GM21423 (cell line): ENCODE measurements around the gene ZNRF3.
"Not testable (repeated sequence)": the region's sequence is repeated elsewhere in the genome, so short reads cannot be mapped to it uniquely, and the experiment has no call there.

ENCODE experiments used
- ATAC-seq: cut with Tn5 transposase; IDR thresholded peaks from one replicate; pipeline ENCODE4 v1.9.1; 2021; ENCODE audit warnings: mild to moderate bottlenecking, moderate library complexity; ENCODE audit not compliant: unreplicated experiment

ZNRF3 gene

DNA sequence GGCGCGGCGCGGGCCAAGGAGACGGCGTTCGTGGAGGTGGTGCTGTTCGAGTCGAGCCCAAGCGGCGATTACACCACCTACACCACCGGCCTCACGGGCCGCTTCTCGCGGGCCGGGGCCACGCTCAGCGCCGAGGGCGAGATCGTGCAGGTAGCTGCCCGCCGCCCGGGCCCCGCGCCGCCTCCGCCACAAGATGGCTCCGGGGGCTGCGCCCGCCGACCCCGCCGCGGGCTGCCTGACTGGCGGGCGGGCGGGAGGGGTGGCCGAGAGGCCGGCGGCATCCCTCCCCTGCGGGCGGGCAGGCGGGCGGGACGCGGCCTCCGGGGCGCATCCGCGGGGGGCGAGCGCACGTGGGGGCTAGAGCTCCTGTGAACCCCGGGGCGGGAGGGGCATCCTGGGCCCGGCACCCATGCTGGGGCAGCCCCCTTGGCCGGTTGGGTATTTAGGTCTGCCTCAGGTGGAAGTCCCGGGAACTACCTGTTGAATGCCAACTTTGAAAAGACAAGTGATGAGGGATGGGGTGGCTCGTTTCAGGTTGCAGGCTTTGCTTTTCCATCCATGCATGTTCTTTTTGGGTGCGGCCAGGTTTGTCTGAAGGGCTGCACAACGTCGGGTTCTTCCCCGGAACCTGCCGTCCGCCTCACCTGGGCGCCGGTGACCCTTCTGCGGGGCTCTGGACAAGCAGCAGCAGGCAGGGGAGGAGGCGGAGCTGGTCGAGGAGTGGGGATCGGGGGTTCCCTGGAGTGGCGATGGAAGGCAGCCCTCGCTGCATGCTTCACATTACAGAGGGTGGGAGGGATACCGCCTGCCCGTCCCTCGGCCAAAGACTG lies 760 bp downstream of the ZNRF3 start:
- ATAC-seq = no peak

DNA sequence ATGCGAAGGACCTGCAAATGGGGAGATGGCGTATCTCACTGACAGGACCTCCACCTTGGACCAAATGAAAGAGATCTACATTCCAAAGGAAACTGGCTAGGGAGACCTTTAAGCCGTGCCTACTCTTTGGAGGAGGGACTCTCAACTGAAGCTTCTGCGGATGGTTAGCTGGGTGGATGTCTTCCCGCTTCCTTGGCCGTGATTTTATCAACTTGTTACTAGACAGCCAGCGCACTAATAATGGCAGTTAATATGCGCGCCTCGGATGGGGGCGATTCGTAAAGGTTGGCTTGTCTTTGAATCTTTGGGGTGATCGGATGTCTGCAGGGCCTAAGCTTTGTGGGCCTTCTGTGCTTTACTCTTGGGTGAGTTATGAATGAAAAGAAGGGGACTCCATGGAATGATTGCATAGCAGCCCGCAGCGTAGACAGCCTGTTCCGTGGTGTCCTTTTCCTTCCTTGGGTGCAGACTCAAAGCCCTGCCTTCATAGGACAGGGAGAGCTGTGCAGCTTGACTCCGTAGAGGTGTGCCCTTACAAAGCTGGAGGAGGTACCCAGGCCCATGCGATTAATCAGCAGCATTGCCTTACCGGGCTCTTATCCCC lies 1.5 kb downstream of the ZNRF3 start:
- no peak for ATAC-seq

- no peak for ATAC-seq
Measured at GRCh38 chr22:28885939-28886338, 2.6 kb downstream of the ZNRF3 start.

DNA sequence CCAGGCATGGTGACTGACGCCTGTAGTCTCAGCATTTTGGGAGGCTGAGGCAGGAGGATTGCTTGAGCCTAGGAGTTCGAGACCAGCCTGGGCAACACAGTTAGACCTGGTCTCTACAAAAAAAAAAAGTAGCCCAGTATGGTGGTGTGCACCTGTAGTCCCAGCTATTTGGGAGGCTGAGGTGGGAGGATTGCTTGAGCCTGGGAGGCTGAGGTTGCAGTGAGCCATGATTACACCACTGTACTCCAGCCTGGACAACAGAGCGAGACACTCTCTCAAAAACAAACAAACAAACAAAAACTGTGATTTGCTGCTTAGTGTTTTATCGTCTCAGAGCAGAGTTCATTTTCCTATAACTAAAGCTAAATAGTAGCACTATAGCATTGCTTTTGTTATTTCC lies 3.3 kb downstream of the ZNRF3 start:
- ATAC-seq = not testable (repeated sequence)

- no peak for ATAC-seq
Measured at GRCh38 chr22:28887725-28888459, 4.5 kb downstream of the ZNRF3 start.

- no peak for ATAC-seq
Measured at GRCh38 chr22:28889478-28890024, 6.2 kb downstream of the ZNRF3 start.

- ATAC-seq = no peak
Measured at GRCh38 chr22:28891156-28891733, 7.9 kb downstream of the ZNRF3 start.

GRCh38 chr22:28892175-28892731 lies 8.9 kb downstream of the ZNRF3 start:
- no peak for ATAC-seq

- ATAC-seq = no peak
Measured at GRCh38 chr22:28893810-28894209, 10.4 kb downstream of the ZNRF3 start.

GRCh38 chr22:28894334-28894733 lies 11.0 kb downstream of the ZNRF3 start:
- ATAC-seq = no peak

- no peak for ATAC-seq
Measured at GRCh38 chr22:28894807-28895206, 11.4 kb downstream of the ZNRF3 start.

DNA sequence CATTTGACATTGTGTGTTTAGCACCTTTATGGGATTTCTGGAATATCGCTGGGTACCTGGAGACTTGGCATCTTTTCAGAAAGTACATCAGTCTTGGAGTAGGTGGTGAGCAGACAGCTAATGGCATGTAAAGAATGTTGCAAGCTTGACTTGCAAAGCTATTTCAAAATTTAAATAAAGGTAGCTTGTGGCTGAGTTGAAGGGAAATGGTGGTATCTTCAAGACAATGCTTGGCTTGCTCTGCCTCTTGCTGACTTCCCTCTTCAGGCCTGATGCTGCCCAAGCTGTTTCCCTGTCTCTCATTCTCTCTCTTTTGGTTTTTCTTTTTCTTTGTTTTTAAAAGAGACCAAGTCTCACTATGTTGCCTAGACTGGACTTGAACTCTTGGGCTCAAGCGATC lies 13.2 kb downstream of the ZNRF3 start:
- ATAC-seq = no peak

DNA sequence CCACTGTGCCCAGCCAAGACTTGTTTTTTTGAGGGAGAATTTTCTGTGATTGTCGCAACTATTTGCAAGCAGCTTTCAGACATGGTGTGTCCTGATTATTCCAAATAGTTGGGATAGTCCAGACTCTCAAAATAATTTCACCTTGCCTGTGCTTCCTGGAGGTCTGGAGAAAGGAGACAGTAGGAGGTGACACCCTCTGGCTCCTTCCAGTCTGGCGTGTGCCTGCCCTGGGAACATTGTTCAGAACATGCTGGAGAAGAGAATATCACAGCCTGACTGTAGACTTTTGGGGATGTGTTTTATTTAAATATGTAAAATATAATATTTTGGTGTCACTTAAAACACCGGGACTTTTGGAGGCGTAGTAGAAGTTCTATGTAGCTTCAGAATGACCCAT lies 14.9 kb downstream of the ZNRF3 start:
- ATAC-seq = no peak

DNA sequence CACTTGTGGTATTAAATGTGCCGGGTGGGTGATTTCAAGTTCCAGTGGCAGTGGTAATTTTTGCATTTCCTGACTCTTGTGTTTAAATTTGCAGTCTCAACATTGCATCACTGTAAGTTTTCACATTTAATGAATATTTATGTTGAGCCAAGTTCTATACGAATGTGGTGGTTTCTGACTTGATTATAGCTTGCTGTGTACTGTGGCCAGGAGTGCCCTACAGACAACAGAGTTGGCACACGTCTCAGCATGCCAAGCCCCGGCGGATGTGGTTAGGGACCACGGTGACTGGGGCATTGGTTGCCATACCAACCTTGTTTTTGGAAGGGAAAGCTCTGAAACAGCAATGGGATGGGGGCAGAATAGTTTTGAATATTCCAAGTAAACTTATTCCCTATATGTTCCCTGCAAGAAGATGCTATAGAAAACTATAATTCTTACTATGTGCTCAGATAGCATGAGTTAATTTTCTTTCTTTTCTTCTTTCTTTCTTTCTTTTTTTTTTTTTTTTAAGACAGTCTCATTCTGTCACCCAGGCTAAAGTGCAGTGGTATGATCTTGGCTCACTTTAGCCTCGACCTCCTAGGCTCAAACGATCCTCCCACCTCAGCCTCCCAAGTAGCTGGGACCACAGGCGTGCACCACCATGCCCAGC lies 16.0 kb downstream of the ZNRF3 start:
- no peak for ATAC-seq

DNA sequence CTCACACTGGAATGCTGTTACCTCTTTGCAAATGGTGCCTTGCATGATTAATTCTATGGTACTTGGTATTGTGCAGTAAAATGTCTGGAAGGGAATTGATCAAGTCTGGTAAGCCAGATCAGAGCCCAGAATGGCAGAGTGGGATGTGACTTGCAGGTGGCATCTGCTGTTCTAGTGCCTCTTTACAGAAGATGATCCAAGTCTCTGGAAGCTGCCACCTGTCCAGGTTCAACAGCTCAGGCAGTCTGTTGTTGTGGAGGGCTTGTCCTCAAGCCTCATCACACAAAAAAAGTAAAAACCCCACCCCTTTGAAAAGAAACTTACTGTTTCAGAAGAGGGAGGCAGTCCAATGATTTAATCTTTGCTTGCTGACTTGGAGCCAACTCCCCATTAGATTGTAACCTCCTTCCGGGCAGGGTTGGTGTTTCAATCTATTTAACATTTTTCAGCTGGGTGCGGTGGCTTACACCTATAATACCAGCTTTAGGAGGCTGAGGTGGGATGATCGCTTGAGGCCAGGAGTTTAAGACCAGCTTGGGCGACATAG lies 17.1 kb downstream of the ZNRF3 start:
- ATAC-seq = no peak

DNA sequence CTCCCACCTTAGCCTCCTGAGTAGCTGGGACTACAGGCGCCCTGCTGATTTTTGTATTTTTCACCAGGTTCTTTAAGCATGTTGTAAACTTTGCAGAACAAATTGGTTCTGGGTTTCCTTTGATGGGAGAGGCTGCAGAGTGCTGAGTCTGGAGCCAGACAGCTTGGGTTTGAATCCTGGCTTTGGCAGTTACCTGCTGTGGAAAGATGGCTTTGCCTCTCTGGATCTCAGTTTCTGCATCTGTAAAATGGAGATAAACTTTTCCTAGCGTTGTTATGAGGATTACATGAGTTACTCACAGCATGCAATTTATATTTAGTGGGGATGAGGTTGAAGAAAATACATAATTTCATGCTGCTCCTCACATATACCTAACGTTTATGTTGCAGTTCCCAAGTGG lies 19.1 kb downstream of the ZNRF3 start:
- no peak for ATAC-seq

GRCh38 chr22:28903080-28903479 lies 19.7 kb downstream of the ZNRF3 start:
- no peak for ATAC-seq

GRCh38 chr22:28903729-28904128 lies 20.4 kb downstream of the ZNRF3 start:
- ATAC-seq = no peak

DNA sequence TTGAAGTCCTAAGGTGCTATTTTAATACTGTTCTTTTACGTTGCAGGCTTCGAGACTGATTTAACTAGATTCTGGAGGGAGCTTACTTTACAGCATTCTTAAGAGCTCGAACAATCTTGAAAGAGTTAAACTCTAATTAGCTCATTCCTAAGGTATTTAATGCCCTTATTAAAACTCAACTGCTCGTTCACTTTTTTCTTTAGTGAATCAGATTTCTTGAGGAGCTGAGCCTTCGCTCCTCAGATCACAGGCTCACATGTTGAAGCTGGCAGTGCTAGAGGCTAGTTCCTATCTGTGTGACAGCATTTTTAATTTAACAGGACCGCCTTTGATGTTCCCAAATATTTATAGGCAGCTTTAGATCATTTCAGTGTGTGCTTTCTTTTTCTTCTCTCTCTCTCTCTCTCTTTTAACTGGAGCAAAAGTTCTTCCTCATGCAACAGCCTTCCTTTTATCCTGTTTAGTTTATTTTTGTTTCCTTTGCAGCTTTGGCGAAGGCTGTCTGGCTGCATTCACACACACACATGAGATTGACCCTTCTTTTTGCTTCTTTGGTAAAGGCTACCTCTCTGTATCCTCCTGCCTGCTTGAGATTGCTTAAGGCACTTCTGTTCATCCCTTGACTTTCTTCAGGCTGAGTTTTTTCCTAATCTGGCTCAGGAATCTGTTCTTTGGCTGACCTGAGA lies 21.0 kb downstream of the ZNRF3 start:
- ATAC-seq = no peak
